Effector CD8-positive, alpha-beta T cell (primary cell): Measurements from ENCODE around the gene OCEL1.

Source experiments
- DNase-seq: peaks from one replicate; lab custom pipeline; 2025; lab: John Stamatoyannopoulos, UW

Gene OCEL1

GRCh38 chr19:17237747-17238706 lies 12.0 kb downstream of the OCEL1 start:
- DNase-seq: no peak

- DNase-seq: no peak
These were observed 14.2 kb downstream of the OCEL1 start for GRCh38 chr19:17240062-17240752.

DNA sequence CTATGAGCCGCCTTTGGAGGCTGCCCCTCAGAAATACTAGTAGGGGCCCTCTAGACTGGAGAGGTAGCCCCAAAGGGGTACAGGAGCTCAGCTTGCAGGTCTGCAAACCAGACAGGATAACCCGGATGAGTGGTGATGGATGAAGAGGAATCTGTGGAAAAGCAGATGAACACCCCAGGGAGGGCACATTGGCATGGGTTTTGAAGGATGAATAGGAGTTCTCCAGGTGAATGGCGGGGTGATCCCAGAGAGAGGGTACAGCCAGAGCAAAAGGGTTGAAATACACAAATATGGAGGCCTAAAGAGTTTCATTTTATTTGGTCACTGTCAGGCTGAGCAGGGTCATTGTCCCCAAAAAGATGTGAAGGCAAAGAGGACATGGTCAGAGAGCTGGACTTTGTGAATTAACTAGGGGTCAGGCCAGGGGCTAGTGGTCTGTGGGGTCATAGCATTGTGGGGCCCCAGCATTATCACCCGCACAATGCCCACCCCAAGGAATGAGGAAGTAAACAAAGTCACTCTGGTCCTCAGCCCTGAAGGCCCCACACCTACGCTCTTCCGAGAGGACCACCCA lies 14.9 kb downstream of the OCEL1 start:
- no peak for DNase-seq

DNA sequence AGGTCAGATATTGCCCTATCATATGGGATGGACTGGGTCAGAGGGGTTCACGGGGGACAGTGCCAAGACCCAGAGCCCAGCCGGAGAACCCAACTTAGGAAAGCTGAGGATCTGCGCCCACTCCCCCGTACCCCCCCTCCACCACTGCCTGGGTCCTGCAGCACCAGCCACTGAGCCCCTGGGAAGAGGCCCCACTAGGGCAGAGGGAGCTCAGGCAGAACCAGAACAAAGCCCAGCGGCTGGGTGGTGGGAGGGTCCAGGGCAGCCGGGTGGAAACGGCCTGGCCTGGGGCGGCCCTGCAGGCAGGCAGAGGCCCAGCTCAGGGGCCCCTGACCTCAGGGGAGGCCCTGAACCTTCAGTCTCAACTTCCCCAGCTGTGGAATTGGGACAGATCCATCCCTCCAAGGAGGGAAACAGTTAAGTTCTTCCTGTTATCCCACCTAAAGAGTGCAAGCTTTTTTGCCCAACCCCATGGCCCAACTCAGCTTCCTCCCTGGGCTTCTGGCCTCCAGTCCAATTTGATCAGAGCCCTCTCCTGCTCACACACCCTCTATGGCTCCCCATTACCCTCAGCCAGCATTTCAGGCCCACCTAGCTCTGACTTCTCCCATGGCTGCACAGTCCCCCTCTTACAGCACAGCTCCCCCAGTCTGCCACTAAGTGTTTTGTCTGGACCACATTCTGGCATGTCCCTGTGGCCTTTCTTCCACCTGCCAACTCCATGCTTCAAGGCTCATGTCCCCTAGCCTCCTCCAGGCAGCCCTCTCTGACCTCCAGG lies 16.6 kb downstream of the OCEL1 start:
- DNase-seq: no peak

DNA sequence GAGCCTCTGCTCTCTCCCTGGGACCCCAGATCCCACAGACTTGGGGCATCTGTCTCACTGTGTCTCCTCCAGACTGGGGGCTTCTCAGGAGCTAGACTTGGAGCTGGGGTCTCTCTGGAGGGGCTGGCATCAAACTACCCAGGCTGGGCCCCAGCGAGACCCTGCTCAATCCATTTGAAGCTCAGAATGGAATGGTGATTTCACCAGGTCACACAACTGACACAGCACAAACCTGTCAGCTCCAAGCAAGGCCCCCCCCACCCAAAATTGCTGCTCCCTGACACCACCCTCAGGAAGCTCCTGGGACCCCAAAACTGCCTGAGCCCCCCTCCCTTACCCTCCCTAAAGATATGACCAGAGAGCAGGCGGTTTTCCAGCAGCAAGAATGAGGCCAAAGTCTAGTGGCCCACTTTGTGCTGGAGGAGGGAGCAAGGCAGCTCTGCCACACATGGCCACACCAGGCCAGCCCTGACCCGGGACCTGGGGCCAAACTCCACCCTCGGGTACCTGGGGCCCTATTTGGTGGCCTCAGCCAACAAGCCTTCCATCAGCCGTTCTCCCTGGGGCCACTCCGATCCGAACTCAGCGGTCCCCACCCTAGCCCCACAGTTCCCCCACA lies 17.3 kb downstream of the OCEL1 start:
- DNase-seq: no peak

DNA sequence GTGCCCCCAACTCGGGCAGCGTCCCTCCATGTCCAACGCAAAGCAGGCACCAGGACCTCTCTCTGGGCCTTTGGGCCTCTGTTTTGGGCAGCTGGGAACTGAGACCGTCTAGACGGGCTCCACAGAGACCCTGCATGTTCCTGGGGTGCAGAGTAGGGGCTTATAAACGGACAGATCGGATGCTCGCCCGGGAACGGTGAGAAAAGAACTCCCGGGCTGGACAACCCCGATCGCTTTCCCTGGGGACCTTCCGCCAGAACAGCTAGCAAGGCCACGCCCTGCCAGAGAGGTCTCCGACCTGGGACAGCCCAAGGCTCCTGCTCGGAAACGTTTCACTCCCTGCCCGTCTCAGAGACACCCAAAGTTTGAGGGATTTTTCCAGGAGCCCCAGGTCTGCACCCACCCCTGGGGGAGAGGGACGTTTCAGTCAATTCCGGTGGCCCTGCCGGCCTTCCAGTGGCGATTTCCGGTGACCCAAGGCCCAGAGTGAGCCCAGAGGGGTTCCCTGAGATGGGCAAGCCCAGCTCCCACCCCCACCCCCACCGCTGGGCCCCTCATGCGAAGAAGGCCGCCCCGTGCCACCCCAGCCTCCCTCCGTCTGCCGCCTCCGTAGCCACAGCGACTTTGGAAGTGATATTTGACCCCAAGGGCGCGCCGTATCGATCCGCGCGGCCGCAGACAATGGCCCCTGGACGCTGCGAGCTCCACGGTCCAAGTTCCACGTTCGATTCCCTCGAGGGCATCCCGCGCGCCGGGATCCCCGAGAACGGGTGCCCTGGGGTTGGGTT lies 18.0 kb downstream of the OCEL1 start:
- DNase-seq: no peak

- DNase-seq: no peak
These were observed 18.9 kb downstream of the OCEL1 start for GRCh38 chr19:17244618-17245534.

DNA sequence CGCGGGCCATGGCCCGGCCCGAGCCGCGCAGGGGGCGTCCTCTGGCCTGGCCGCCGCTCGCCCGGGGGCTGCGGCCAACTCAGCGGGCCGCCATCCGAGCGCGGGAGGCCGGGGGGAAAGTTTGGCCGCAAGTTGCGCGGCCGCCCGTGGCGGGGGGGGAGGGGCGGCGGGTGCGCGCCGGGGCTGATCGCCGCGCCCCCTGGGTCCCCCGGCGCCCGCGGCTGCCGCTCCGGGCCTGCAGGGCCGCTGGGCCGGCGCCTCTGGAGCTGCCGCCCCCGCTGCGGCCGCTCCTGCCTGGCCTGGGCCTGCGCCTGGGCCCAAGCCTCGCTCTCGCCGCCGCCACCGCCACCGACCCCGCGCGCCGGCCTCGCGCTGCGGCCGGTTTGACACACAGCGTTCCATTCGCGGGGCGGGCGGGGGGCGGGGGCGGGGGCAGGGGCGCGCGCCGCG lies 19.5 kb downstream of the OCEL1 start, which contains the start of gene NR2F6:
Gene NR2F6 (minus strand): TSS at position 385 of the 450 bp plus-strand sequence. CDS start 699 bp downstream, outside the sequence.
- no peak for DNase-seq

- DNase-seq: no peak
These were observed 20.8 kb downstream of the OCEL1 start for GRCh38 chr19:17246681-17247425.

DNA sequence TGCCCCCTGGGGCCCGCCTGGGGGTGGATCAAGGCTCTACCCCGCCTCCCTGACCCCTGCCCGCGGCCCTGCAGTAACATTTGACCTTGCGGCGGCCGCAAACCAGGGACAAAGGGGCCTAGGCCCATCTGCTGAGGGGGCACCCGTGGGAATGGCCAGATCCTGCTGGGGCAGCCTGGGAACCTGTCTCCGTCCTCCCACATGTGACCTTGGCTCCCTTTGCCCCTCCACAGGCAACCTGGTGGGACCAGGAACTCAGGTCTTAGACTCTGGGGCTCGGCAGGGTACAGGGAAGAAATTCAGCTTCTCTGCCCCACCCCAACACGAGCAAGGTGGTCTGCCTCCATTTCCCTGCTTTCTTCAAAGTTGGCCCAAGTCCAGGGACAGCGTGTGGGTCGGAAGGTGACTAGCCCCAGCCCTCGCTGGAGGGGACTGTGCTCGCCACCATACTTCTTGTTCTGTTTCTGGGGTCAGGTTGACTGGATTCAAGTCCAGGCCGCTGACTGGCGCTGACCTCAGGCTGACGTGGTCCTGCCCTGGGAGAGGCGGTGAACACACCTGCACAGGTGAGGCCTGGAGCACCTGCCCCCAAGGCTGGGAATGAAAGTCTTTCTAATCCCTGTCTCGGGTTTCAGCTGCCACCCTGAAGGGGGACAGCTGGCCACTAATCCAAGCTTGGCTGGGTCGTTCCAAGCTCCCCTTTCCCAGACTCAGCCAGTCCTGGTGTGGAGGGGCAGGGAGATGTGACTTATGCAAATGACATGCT lies 22.2 kb downstream of the OCEL1 start:
- DNase-seq: no peak

DNA sequence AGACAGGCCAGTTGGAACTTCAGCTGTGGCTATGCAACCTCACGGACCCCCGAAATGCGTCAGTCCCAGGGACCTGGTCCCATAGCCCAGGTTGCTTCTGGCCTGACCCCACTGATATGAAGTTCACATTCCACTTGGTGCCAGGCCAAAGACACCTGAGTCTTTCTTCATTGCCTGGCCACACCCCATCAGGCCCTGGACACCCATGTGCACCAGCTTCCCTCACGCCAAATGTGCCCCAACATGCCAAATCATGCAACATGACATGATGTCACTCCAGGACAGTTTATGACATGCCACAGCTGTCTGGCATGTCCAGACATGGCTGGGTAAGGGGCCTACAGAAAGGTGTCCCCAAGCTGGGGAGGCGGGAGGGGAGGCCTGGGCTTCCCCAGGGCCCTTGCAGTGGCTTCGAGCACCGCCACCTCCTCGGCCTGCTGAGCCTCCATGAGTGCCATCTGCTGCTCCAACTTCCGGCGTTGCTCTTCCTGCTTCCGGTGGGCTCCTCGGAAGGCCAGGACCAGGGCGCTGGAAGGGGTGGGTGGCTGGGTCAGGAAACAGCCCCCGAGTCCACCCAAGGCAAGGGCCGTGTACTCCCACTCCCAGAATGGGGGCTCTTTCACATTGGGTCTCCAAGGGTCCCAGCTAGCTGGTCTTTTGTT lies 24.0 kb downstream of the OCEL1 start:
- DNase-seq: no peak

GRCh38 chr19:17254636-17255035 lies 28.6 kb downstream of the OCEL1 start:
- no peak for DNase-seq

- no peak for DNase-seq
These were observed 29.2 kb downstream of the OCEL1 start for GRCh38 chr19:17255150-17255621.

GRCh38 chr19:17256130-17256529 lies 30.1 kb downstream of the OCEL1 start:
- no peak for DNase-seq

GRCh38 chr19:17259118-17259780 lies 33.2 kb downstream of the OCEL1 start:
- DNase-seq: no peak

- DNase-seq: no peak
These were observed 33.9 kb downstream of the OCEL1 start for GRCh38 chr19:17259934-17260333.
